ENCODE data around the gene MACROD2.

DNA sequence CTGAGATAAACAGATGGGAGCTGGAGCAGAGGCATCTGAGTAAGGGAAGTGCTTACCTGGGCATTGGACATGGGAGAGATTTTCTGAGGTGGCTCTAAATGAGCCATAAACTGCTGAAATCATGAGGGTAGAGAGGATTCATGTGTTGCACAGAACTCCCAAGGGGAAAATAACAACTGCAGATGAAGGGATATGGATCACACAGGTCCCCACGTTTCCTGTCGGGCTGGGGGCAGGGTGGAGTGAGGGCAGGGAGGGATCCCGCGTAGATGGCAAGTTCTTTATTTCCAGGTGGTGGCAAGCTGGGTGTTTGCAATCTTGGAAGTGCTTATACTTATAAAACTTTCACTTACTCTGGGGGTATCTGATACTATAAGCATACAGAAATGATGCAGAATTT is 764.7 kb downstream of the MACROD2 start:
- TF ChIP-seq EP300 (IDR thresholded peaks at IDR 0.05): no peak
- TF ChIP-seq, protein P1, sequence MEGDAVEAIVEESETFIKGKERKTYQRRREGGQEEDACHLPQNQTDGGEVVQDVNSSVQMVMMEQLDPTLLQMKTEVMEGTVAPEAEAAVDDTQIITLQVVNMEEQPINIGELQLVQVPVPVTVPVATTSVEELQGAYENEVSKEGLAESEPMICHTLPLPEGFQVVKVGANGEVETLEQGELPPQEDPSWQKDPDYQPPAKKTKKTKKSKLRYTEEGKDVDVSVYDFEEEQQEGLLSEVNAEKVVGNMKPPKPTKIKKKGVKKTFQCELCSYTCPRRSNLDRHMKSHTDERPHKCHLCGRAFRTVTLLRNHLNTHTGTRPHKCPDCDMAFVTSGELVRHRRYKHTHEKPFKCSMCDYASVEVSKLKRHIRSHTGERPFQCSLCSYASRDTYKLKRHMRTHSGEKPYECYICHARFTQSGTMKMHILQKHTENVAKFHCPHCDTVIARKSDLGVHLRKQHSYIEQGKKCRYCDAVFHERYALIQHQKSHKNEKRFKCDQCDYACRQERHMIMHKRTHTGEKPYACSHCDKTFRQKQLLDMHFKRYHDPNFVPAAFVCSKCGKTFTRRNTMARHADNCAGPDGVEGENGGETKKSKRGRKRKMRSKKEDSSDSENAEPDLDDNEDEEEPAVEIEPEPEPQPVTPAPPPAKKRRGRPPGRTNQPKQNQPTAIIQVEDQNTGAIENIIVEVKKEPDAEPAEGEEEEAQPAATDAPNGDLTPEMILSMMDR (IDR thresholded peaks at IDR 0.05): no peak
